DND-41 (cell line): ENCODE results near the gene ARL16.

Source experiments
- EZH2 ChIP-seq: IDR thresholded peaks from 3 replicates; pipeline ENCODE4 v1.6.1; 2012; ENCODE audit warnings: borderline replicate concordance, low read depth, mild to moderate bottlenecking, moderate library complexity, low read length, inconsistent platforms; ENCODE audit not compliant: severe bottlenecking
- TF ChIP-seq, protein P1 (sequence below): IDR thresholded peaks from 2 replicates; pipeline ENCODE4 v1.5.1; 2012; ENCODE audit warnings: borderline replicate concordance, low read length, moderate library complexity, mild to moderate bottlenecking; ENCODE audit not compliant: poor library complexity, severe bottlenecking; ENCODE audit errors: extremely low read depth

DNA sequence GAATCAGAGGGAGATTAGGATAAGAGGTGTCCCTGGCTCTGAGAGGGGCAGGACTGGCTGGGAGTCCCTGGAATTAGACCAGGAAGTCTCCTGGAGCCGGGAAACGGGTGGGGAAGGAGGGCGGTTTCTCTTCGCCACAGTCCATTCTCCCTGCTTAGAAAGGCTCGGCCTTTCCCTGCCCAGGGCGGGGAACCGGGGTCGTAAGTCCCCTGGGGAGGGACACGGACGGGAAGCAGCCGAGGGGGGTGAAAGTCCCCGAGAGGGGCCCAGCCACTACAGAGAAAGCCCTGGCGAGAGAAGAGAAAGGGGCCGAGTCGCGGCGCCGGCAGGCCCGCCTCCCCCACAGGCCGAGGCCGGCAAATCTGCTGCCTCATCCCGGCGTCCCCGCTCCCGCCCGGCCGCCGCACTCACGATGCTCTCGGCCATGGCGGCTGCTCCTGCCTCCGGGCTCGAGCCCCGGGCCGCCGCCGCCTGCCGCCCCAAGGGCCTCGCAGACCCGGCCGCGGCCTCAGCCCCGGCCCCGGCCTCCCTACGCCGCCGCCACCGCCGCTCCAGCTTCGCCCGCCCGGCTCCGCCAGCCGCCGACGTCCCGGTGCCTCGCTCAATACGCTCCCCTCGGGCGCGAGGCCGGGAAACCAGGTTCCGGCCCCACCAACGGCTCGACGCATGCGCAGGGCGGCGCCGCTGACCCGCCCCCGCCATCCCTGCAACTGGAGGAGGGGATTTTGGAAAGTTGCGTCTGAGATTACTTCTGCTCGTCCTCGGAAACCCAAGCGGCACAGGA is 46.9 kb downstream of the ARL16 start, which contains the start of the genes NPLOC4 and TSPAN10:
- TF ChIP-seq, protein P1, sequence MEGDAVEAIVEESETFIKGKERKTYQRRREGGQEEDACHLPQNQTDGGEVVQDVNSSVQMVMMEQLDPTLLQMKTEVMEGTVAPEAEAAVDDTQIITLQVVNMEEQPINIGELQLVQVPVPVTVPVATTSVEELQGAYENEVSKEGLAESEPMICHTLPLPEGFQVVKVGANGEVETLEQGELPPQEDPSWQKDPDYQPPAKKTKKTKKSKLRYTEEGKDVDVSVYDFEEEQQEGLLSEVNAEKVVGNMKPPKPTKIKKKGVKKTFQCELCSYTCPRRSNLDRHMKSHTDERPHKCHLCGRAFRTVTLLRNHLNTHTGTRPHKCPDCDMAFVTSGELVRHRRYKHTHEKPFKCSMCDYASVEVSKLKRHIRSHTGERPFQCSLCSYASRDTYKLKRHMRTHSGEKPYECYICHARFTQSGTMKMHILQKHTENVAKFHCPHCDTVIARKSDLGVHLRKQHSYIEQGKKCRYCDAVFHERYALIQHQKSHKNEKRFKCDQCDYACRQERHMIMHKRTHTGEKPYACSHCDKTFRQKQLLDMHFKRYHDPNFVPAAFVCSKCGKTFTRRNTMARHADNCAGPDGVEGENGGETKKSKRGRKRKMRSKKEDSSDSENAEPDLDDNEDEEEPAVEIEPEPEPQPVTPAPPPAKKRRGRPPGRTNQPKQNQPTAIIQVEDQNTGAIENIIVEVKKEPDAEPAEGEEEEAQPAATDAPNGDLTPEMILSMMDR: no peak
- TF ChIP-seq EZH2: no peak
